A673 (cell line): ENCODE data around the gene SLC22A16.

ENCODE experiments used
- CTCF ChIP-seq: fragments of 300-800, 200-600 bp; sonication (generic); conservative IDR thresholded peaks from 2 replicates; pipeline ENCODE4 v1.5.1; 2017; ENCODE audit warnings: low read depth, mild to moderate bottlenecking, antibody characterized with exemption, low read length, moderate library complexity, mixed read lengths
- EZH2 ChIP-seq: fragments of 200-600 bp; sonication (generic); IDR thresholded peaks from 2 replicates; pipeline ENCODE4 v1.6.1; 2017; ENCODE audit warnings: borderline replicate concordance, low read depth, mild to moderate bottlenecking, mixed read lengths, antibody characterized with exemption, low read length; ENCODE audit not compliant: poor library complexity, severe bottlenecking

GRCh38 chr6:110509617-110510241 is 33.3 kb upstream of the SLC22A16 start:
- no peak for TF ChIP-seq CTCF
- no peak for TF ChIP-seq EZH2
